GM19397 (cell line): ENCODE measurements around the gene NUTM2B.
"Not testable (repeated sequence)": the region's sequence is repeated elsewhere in the genome, so short reads cannot be mapped to it uniquely, and the experiment has no call there.

Experiments used
- ATAC-seq: cut with Tn5 transposase; IDR thresholded peaks from one replicate; pipeline ENCODE4 v1.9.1; 2021; ENCODE audit warnings: mild to moderate bottlenecking, moderate library complexity; ENCODE audit not compliant: unreplicated experiment

The NUTM2B gene, protein sequence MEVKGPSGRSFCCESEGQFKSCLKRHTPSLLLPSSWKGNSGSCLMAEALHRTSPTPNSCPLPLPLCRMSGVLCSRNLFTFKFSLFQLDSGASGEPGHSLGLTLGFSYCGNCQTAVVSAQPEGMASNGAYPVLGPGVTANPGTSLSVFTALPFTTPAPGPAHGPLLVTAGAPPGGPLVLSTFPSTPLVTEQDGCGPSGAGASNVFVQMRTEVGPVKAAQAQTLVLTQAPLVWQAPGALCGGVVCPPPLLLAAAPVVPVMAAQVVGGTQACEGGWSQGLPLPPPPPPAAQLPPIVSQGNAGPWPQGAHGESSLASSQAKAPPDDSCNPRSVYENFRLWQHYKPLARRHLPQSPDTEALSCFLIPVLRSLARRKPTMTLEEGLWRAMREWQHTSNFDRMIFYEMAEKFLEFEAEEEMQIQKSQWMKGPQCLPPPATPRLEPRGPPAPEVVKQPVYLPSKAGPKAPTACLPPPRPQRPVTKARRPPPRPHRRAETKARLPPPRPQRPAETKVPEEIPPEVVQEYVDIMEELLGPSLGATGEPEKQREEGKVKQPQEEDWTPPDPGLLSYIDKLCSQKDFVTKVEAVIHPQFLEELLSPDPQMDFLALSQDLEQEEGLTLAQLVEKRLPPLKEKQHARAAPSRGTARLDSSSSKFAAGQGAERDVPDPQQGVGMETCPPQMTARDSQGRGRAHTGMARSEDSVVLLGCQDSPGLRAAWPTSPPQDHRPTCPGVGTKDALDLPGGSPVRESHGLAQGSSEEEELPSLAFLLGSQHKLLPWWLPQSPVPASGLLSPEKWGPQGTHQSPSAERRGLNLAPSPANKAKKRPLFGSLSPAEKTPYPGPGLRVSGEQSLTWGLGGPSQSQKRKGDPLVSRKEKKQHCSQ

DNA sequence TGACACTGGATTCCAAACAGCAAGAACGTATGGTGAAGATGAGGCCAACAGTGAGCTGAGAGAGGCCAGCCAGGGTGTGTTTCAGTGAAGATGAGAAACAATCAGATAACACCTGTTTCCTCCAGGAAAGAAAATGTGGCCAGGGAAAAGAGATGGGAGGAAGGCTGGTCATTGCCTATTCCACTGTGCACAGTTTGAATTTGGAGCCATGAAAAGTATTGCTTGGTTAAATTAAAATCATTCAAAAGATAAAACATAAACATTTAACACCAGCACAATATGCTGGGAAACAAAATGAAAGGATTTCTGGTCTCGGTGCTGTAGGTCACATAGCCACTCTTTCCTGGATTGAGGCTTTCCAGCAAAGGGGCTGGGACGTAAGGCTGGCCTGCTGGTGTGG lies at the start of gene NUTM2B:
NUTM2B (plus strand) TSS at position 301 of the 400 bp plus-strand sequence. CDS start 383 bp downstream, outside the sequence.
- not testable (repeated sequence) for ATAC-seq

DNA sequence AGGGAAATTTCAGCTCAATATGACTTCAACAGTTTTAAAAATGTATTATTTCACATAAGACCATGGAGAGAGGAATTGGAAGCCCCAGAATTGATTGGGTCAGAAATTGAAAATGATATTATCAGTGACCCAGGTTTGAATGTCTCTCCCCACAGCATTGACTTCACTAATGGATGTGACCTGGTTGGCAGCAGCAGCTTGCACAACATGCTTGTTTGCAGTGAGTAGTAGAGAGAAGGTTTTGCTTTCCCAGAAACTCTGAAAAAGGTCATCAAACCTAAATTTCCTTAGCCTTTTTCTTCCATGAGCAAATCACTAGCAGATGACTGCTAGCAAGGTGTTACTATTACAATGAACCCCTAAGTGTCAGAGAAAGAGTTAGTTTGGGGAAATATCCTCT lies 39.7 kb upstream of the NUTM2B start:
- not testable (repeated sequence) for ATAC-seq

DNA sequence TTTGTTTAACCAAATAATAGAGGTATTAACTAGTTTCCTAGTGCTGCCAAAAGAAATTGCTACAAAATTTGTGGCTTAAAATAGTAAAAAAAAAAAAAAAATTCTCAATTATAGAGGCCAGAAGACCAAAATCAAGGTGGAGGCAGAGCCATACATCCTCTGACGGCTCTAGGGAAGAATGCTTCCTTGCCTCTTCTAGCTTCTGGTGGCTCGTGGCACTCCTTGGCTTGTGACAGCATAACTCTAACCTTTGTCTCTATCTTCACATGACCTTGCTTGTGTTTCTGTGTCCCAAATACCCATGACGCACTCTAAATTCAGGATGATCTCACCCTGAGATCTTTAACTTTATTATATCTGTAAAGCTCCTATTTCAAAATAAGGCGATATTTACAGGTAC lies 38.3 kb upstream of the NUTM2B start:
- not testable (repeated sequence) for ATAC-seq

DNA sequence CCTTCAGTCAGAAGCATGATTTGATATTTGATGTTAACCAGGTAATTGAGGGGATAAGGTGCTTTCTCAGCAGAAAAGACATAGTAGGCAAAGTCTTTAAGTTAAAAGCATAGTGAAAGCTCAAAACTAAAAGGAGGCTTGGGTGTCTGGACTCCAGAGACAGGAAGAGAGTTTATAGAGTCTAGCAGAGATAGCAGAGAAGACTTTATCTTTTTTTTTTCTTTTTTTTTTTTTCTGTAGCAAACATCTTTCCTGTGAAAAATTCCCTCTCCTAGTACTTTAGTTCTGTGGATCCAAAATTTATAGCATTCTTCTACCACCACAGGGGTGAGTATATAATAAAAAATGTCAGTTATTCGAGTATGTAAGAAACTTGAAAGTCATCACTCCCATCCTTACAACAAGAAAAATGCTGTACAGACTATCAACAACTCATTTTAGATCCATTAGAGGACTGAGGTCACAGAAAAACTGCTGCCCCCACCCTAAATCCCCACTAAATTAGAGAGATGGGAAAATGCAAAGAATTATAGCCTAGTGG lies 33.7 kb upstream of the NUTM2B start:
- not testable (repeated sequence) for ATAC-seq

DNA sequence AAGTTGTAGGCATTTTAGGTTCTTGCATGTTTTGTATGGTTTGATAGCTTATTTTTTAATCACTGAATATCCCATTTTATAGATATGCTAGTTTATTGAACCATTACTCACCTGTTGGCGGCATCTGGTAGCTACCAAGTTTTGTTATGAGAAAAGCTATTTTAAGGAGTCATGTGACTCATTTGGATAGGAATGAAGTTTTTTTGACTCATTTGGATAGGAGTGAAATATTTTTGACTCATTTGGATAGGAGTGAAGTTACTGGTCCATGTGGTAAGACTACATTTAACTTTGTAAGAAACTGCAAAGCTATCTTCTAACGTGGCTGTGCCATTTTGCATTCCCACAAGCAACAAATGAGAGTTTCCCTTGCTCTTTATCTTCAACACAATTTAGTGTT lies 28.1 kb upstream of the NUTM2B start:
- ATAC-seq = not testable (repeated sequence)

DNA sequence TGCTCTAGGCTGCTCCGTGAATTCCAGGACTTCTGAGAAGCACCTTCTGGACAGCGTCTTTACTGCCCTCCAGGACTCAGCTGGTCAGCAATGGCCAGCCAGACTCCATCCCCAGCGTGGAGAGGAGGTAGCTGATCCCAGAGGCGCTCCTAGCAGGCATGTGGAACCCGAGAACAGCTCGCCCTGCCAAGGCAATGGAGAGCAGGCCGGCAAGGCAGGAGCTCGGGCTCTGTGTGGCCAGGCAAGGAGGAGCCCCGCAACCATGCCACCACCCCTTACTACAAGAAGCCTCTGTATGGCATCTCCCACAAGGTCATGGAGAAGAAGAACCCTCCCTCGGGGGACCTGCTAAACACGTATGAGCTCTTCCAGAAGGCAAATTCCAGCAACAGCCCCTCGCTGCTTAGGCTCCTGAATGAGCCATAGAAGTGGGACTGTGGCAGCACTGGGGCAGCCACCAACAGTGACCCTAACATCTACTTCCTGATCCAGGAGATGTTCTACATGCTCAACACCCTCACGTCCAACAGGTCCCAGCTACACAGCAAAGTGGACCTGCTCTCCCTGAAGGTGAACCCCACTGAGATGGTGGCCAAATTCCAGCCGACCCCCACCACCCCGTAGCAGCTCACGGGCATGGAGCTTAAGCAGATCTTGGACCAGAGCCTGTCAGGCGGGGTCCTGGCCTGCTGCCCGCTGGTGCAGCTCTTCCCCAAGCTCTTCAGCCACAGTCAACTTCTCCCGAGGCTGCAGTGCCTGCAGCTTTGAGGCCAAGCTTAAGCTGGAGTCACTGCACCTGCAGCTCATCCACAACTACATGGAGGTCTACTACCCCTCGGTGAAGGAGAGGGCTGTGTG lies 19.8 kb upstream of the NUTM2B start:
- not testable (repeated sequence) for ATAC-seq

DNA sequence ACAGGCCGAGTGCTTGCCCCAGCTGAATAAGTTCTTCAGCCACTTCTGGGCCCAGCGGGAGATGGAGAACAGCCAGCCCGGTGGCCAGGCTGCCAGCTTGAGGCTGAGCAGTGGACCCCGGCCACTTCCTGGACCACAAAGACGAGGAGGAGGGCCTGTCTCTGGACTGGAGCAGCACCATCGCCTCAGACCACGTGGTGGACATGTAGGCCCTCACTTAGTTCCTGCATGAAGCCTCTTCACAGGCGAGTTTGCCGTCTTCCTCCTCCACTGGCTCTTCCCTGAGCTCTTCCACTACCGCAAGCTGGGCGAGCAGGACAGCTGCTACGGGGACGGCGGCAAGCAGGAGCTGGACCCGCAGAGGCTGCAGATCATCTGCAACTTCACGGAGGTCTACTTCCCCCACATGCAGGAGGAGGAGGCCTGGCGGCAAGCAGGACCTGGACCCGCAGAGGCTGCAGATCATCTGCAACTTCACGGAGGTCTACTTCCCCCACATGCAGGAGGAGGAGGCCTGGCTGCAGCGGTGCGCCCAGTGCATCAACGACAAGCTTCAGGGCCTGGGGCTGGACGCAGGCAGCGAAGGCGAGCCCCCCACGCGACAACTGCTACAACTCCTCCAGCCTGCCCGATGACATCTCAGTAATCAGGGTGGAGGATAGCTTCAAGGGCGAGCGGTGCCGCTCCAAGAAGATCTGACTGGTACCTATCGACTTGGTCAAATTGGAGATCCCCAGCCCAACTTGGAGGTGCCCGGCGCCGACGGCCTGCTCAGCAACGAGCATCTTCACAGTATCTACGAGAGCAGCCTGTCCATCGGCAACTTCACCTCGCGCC lies 18.9 kb upstream of the NUTM2B start:
- ATAC-seq = not testable (repeated sequence)

DNA sequence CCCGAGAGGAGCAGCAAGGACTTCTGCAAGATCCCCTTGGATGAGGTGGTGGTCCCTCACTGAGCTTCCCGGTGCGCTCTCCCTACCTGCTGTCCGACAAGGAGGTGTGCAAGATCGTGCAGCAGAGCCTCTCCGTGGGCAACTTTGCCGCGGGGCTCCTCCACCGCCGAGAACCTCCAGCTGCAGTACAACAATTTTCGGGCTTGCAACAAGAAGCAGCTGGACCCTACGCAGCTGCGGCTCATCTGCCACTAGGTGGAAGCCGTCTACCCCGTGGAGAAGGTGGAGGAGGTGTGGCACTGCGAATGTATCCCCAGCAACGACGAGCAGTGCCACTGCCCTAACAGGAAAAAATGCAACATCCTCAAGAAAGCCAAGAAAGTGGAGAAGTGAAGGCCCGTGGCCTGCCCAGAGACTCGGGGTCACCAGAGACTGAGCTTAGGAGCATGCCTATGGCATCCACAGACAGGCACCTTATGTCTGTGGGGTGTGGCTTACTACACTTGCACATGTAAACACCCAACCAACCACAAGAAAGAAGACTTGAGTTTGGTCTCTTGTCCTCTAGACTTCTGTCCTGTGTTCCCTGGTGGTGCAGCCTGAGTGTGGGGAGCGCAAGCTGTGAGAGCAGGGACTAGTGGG lies 17.9 kb upstream of the NUTM2B start:
- not testable (repeated sequence) for ATAC-seq

DNA sequence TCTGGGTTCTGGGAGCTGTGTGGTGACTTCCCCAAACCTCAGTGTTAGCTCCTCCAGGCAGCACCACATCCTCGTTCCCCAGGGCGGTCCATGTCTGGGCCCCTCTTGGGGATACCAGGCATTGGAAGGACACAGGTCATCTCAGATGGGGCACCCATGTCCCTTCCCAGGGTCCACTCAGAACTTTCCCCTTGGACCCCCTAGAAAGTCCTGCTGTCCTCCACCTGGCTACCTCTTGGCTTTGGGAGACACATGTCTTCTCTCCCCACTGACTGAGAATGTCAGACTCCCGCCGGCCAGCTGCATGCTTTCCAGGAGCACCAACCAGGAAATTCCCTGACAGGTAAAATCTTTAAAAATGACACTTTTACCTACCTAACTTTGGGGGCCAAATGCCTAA lies 16.4 kb upstream of the NUTM2B start:
- ATAC-seq = not testable (repeated sequence)

DNA sequence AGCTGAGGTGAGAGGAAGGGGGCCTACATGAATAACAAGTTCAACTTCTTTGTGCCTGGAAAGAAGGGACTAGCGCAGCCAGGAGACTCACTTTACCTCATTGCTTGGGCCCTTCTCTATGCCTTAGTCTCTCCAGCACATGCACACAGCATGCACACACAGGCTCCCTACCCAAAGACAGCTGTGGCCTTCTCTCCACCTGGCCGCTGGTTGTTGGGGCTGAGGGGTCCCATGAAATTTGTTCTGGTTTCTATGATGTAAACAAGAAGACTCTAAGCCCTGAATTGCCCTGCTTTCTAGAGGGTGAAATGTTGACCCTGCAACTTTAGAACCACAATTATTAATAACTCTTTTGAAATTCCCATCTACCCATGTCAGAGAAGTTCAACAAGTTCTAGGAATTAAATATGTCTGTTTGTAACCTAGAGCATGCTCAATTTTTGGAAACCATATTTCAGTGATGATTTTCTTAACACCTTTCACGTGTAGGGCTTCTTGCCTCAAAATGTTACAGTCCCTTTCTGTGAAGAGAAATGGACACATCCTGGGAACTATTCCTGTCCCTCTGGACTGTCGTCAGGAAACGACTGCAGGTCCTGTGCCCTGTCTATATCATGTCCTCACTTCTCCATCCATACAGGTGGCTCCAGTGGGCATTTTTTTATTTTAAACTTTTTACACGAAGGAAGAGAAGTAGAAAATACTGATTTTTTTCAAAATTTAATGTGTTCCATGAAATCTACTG lies 15.4 kb upstream of the NUTM2B start:
- not testable (repeated sequence) for ATAC-seq

DNA sequence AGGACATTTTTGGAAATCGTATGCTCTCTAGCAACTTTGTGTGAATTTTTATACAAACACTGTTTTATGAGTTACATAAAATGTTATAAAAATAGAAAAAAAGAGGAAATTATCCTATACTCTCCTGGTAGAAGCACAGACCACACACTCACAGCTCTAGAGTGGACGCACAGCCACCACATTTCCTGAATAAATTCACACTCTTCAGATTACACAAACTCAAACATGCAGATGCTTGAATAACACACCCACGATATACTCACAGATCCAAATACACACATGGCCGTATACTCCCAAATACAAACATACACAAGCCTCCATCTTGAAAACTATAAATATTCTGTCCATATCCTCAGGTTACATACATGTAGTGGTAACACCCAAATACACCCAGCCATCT lies 14.2 kb upstream of the NUTM2B start:
- ATAC-seq = not testable (repeated sequence)

DNA sequence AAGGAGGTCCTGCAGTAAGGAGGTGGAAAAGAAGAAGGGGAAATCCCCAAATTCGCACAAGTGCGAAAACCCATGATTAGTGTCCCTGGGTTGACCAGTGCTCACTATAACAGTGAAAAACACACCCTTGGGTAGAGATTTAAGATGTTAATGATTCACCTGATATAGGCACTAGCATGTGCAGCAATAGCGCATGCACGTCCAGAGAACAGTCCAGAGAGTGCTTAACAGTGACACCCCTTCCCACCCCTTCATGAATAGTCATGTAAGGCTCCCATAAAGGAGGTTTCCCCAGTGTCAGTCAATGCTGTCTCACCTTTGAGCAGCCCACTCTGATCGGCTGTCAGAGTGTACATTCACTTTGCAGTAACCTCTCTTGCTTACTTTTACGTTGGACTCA lies 6.4 kb upstream of the NUTM2B start:
- ATAC-seq = not testable (repeated sequence)

DNA sequence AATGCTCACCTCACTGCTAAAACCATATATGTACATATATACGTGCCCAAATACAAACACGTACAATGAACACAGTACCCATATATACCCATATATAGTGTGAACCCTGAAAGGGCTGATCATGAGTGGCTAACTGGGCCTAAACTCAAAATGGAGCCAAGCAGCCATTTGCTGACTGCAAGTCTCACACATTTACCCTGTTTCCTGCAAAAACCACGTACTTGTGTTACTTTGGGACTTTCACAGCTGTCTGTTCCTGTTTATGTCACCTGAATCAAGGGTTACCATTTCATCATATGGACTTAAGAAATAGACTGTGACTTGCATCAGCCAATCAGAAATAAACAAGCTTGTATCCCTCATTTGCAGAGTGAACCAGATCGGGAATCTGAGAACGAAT lies 5.9 kb upstream of the NUTM2B start:
- ATAC-seq = not testable (repeated sequence)

DNA sequence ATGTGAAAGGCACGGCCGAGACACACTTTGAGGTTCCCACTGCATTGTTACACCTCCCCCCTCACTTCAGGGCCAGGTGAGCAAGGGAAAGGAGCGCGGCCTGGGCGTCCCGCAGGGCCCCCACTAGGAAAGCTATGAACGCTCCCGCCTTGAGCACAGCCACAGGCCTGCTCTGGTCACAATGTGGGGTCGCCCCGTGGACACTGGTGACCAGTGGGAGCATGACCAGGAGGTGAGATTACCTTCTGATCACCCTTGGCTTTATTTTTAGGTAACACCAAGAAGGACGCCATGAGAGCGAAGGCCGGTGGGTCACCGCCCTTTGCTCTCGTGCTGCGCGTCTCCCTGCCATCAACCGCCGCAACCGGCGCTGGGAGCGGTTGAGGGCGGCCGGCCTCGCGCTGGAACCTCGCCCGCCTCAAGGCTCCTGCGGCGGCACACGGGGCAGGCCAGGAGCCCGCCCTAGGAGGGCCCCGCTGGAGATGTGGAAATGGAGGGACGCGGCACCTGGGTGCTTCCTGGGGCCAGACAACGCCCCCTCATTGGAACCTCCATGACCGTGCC lies 2.6 kb upstream of the NUTM2B start:
- not testable (repeated sequence) for ATAC-seq

DNA sequence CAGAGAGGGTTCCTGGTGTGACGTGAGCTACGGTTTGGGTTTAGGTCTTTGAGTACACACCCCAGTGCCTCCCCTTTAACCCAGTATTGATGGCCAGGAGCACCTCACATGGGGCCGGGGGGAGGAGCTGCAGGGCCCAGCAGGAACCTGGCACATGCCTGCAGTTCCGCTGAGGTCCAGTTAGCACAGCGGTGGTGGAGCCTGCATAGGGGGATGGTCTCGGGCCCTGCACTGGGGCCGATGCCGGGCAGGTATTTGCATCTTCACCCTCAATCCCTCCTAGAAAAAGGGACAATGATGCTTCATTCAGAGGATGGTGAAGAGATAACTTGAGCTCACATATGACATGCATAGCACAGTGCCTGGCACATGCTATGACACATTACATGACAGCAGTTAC lies 4.0 kb downstream of the NUTM2B start:
- not testable (repeated sequence) for ATAC-seq

DNA sequence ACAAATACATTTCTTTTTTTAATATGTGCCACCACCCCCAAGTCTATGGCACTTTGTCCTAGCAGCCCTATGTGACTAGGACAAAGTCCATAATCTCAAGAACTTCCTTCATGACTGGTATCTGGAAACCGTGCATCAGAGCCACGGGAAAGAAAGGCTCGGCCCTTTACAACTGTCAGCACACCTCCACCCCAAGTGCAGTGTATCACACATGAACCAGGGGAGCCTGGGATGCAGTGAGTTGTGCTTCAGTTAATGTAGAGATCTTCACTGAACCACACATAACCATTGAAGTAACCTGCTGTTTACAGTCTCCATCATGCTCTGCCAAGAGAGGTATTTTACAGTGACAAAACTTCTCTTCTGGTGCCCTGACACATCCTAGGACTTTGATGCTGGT lies 11.9 kb downstream of the NUTM2B start:
- ATAC-seq = not testable (repeated sequence)

DNA sequence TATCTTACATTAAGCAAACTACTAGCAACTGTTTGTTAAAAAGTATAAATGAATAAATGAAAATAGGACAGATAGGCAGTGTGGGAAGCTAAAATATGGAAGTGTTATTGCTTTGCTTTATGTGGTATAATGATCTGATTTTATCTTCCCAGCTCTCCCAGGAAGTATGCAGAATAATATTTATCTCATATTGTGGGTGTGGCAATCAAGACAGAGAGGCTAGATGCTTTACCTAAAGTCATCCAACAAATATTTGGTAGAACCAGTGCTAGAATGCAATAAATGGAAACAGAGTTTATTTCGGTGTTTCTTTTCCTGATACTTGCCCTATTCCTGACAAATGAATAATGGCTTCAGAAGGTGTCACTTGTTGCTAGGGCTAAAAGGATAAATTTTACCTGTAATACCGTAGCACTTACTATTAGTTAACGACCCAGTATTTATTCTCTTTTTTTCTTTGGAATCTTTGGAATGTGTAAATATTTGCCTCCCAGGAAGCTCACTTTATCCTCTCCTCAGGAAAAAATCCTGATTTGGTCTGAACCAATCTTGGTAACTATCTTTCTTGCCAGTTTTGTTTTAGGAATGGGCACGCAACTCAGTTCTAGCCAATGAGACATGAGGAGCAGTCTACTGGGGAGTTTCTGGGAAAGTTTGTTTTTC lies 14.0 kb downstream of the NUTM2B start:
- ATAC-seq = not testable (repeated sequence)
